SW 1271 (cell line): ENCODE data around the gene TP53TG5.

Experiments
- DNase-seq, 2 experiments: peaks; one replicate each; lab custom pipeline; 2025; lab: John Stamatoyannopoulos, UW

TP53TG5 gene

GRCh38 chr20:45345104-45345936 lies 32.8 kb downstream of the TP53TG5 start:
- DNase-seq: peak in 1 of 2 experiments; percentile 11

- peak; percentile 71 to 88 for DNase-seq
Observed at GRCh38 chr20:45344168-45344860, 33.8 kb downstream of the TP53TG5 start.

GRCh38 chr20:45343532-45344167 lies 34.5 kb downstream of the TP53TG5 start:
- no peak for DNase-seq

GRCh38 chr20:45342855-45343531 lies 35.1 kb downstream of the TP53TG5 start:
- no peak for DNase-seq

- DNase-seq: peak in 1 of 2 experiments; percentile 35
Observed at GRCh38 chr20:45341939-45342854, 35.9 kb downstream of the TP53TG5 start.

GRCh38 chr20:45341579-45341938 lies 36.6 kb downstream of the TP53TG5 start:
- DNase-seq: no peak

- DNase-seq: no peak
Observed at GRCh38 chr20:45340951-45341350, 37.2 kb downstream of the TP53TG5 start.

- DNase-seq: no peak
Observed at GRCh38 chr20:45340236-45340847, 37.8 kb downstream of the TP53TG5 start.

GRCh38 chr20:45339799-45340198 lies 38.3 kb downstream of the TP53TG5 start:
- no peak for DNase-seq

GRCh38 chr20:45339084-45339483 lies 39.0 kb downstream of the TP53TG5 start:
- no peak for DNase-seq

GRCh38 chr20:45338121-45339030 lies 39.7 kb downstream of the TP53TG5 start:
- DNase-seq: no peak

GRCh38 chr20:45337367-45338120 lies 40.6 kb downstream of the TP53TG5 start:
- DNase-seq: peak in 1 of 2 experiments; percentile 64

- DNase-seq: peak in 1 of 2 experiments; percentile 64
Observed at GRCh38 chr20:45336530-45337366, 41.4 kb downstream of the TP53TG5 start.

- no peak for DNase-seq
Observed at GRCh38 chr20:45330476-45330875, 47.6 kb downstream of the TP53TG5 start.

GRCh38 chr20:45329497-45330319 lies 48.4 kb downstream of the TP53TG5 start:
- no peak for DNase-seq

GRCh38 chr20:45328451-45328850 lies 49.7 kb downstream of the TP53TG5 start:
- no peak for DNase-seq

- DNase-seq: no peak
Observed at GRCh38 chr20:45325371-45325770, 52.8 kb downstream of the TP53TG5 start.
